Spinal cord (tissue), 10 donors: ENCODE measurements around the gene ISG20L2. TPM values are rescaled to one million over a fixed set of nuclear protein-coding genes. Genes with fewer than 3 reads are reported as not detected.

Experiments used
- DNase-seq, 6 donors: peaks; one replicate each; pipeline versions ENCODE4 v3.0.0 to v3.0.0-alpha.2; 2013 to 2015; ENCODE audit warnings: low spot score in 6 of 6, low read depth in 4 of 6
- H3K27ac ChIP-seq: one replicate; pipeline ENCODE4 v1.5.1; 2013; ENCODE audit warnings: low read depth, low read length, control low read depth
- H3K27me3 ChIP-seq: one replicate; pipeline ENCODE4 v1.6.1; 2013; ENCODE audit warnings: low read length; ENCODE audit not compliant: control insufficient read depth, insufficient read depth
- H3K36me3 ChIP-seq: one replicate; pipeline ENCODE4 v1.6.1; 2013; ENCODE audit warnings: low read length; ENCODE audit not compliant: control insufficient read depth, insufficient read depth
- H3K4me1 ChIP-seq: one replicate; pipeline ENCODE4 v1.6.1; 2013; ENCODE audit warnings: low read length; ENCODE audit not compliant: control insufficient read depth, insufficient read depth
- H3K4me3 ChIP-seq: one replicate; pipeline ENCODE4 v1.5.1; 2013; ENCODE audit warnings: low read depth, low read length, control low read depth
- H3K9me3 ChIP-seq: one replicate; pipeline ENCODE4 v1.6.1; 2013; ENCODE audit warnings: low read length; ENCODE audit not compliant: control insufficient read depth, insufficient read depth
- WGBS: methylation state at CpG from one replicate; pipeline ENCODE4 v1.1.5; 2013; ENCODE audit warnings: missing lambda C conversion rate; ENCODE audit not compliant: insufficient coverage; 5-methylcytosine and 5-hydroxymethylcytosine counted together
- polyA plus RNA-seq, 2 donors: library from polyadenylated mRNA; unstranded; fragments of 120-200 nt; gene quantifications; one replicate each; pipeline ENCODE4 v1.2.1, GENCODE V29; 2013; ENCODE audit not compliant: insufficient read length in 2 of 2
- total RNA-seq, 2 donors: library from RNA; depleted of rRNA in 1 of 2; stranded (reverse); fragments of 120-200 nt in 1 of 2; fragments of >200 nt in 1 of 2; gene quantifications; one replicate each; pipeline versions ENCODE4 v1.2.3 to v1.2.4, GENCODE V29; 2013 to 2014
- donor health status: healthy.

Gene ISG20L2
- total and polyA plus RNA-seq, 4 donors: 9.2 to 39.2 (median 32.0) TPM

- peak in 2 of 6 donors; percentile 90 to 91 for DNase-seq
- peaks cover 39% of the 10 kb centered on the region for H3K36me3 ChIP-seq
- no peaks in the 10 kb centered on the region for H3K9me3 ChIP-seq
- WGBS: 38% methylated on average over 5 of the region's 8 CpGs
- H3K27ac ChIP-seq: peak overlapping the region; percentile 83
- H3K4me3 ChIP-seq: peak overlapping the region; percentile 10
- H3K27me3 ChIP-seq: peaks cover 14% of the 10 kb centered on the region
- peaks cover 81% of the 10 kb centered on the region for H3K4me1 ChIP-seq
Measured at GRCh38 chr1:156673387-156674121, 55.0 kb downstream of the ISG20L2 start.

Other genes starting within 250 kb of the ISG20L2 start
- 10 to 100 TPM in 1 of 2 donors, 1 to 10 TPM in 1; 5.7 to 13.2 TPM for gene MEF2D, start 228.0 kb downstream of the ISG20L2 start, total RNA-seq
- gene MEF2D, start 228.0 kb downstream of the ISG20L2 start, polyA plus RNA-seq: 10 to 100 TPM; 21.8 to 28.9 TPM
- gene IQGAP3, start 156.2 kb downstream of the ISG20L2 start, total RNA-seq: 1 to 10 TPM; 4.9 to 7.3 TPM
- 10 to 100 TPM in 1 of 2 donors, 1 to 10 TPM in 1; 6.8 to 10.4 TPM for gene IQGAP3, start 156.2 kb downstream of the ISG20L2 start, polyA plus RNA-seq
- not detected for gene TTC24, start 149.0 kb downstream of the ISG20L2 start, total RNA-seq
- gene TTC24, start 149.0 kb downstream of the ISG20L2 start, polyA plus RNA-seq: not detected
- gene NAXE, start 137.0 kb downstream of the ISG20L2 start, total RNA-seq: 100 to 1,000 TPM in 1 of 2 donors, 10 to 100 TPM in 1; 53.5 to 113 TPM
- 100 to 1,000 TPM; 107 TPM for gene NAXE, start 137.0 kb downstream of the ISG20L2 start, polyA plus RNA-seq
- gene GPATCH4, start 127.3 kb downstream of the ISG20L2 start, total RNA-seq: 1 to 10 TPM; 9.5 to 9.7 TPM
- 10 to 100 TPM; 41.7 to 44.5 TPM for gene GPATCH4, start 127.3 kb downstream of the ISG20L2 start, polyA plus RNA-seq
- 1 to 10 TPM; 7.3 to 9.4 TPM for gene HAPLN2, start 109.4 kb downstream of the ISG20L2 start, total RNA-seq
- 10 to 100 TPM; 37.7 to 38.8 TPM for gene HAPLN2, start 109.4 kb downstream of the ISG20L2 start, polyA plus RNA-seq
- gene BCAN, start 86.6 kb downstream of the ISG20L2 start, total RNA-seq: 100 to 1,000 TPM; 181 to 240 TPM
- 1,000 to 10,000 TPM in 1 of 2 donors, 100 to 1,000 TPM in 1; 973 to 1,252 TPM for gene BCAN, start 86.6 kb downstream of the ISG20L2 start, polyA plus RNA-seq
- gene NES, start 51.4 kb downstream of the ISG20L2 start, total RNA-seq: 10 to 100 TPM; 37.9 to 61.8 TPM
- 100 to 1,000 TPM in 1 of 2 donors, 10 to 100 TPM in 1; 96.9 to 111 TPM for gene NES, start 51.4 kb downstream of the ISG20L2 start, polyA plus RNA-seq
- 100 to 1,000 TPM in 1 of 2 donors, 10 to 100 TPM in 1; 35.6 to 482 TPM for gene CRABP2, start 23.2 kb downstream of the ISG20L2 start, total RNA-seq
- gene CRABP2, start 23.2 kb downstream of the ISG20L2 start, polyA plus RNA-seq: 100 to 1,000 TPM in 1 of 2 donors, 10 to 100 TPM in 1; 37.7 to 139 TPM
- gene METTL25B, start 297 bp downstream of the ISG20L2 start, total RNA-seq: 10 to 100 TPM in 1 of 2 donors, 1 to 10 TPM in 1; 8.1 to 27.4 TPM
- 10 to 100 TPM; 35.9 to 36.0 TPM for gene METTL25B, start 297 bp downstream of the ISG20L2 start, polyA plus RNA-seq
- gene MRPL24, start 12.3 kb upstream of the ISG20L2 start, total RNA-seq: 10 to 100 TPM; 22.9 to 61.1 TPM
- gene MRPL24, start 12.3 kb upstream of the ISG20L2 start, polyA plus RNA-seq: 10 to 100 TPM; 54.5 to 59.8 TPM
- 100 to 1,000 TPM in 1 of 2 donors, 10 to 100 TPM in 1; 69.8 to 197 TPM for gene HDGF, start 22.9 kb upstream of the ISG20L2 start, total RNA-seq
- 100 to 1,000 TPM; 154 to 161 TPM for gene HDGF, start 22.9 kb upstream of the ISG20L2 start, polyA plus RNA-seq
- gene PRCC, start 38.8 kb upstream of the ISG20L2 start, total RNA-seq: 10 to 100 TPM; 23.9 to 37.1 TPM
- gene PRCC, start 38.8 kb upstream of the ISG20L2 start, polyA plus RNA-seq: 100 to 1,000 TPM; 105 to 110 TPM
- under 1 TPM in 1 of 2 donors, not detected in 1; 0.33 TPM for gene SH2D2A, start 88.1 kb upstream of the ISG20L2 start, total RNA-seq
- gene SH2D2A, start 88.1 kb upstream of the ISG20L2 start, polyA plus RNA-seq: under 1 TPM; 0.51 to 0.53 TPM
- gene INSRR, start 130.4 kb upstream of the ISG20L2 start, total RNA-seq: 1 to 10 TPM in 1 of 2 donors, under 1 TPM in 1; 0.40 to 5.2 TPM
- gene INSRR, start 130.4 kb upstream of the ISG20L2 start, polyA plus RNA-seq: 1 to 10 TPM in 1 of 2 donors, under 1 TPM in 1; 0.70 to 3.4 TPM
- 10 to 100 TPM in 1 of 2 donors, 1 to 10 TPM in 1; 2.6 to 13.5 TPM for gene NTRK1, start 132.1 kb upstream of the ISG20L2 start, total RNA-seq
- 1 to 10 TPM; 1.7 to 2.8 TPM for gene NTRK1, start 132.1 kb upstream of the ISG20L2 start, polyA plus RNA-seq
- gene PEAR1, start 165.0 kb upstream of the ISG20L2 start, total RNA-seq: 10 to 100 TPM in 1 of 2 donors, 1 to 10 TPM in 1; 3.5 to 12.7 TPM
- 10 to 100 TPM in 1 of 2 donors, 1 to 10 TPM in 1; 5.6 to 11.6 TPM for gene PEAR1, start 165.0 kb upstream of the ISG20L2 start, polyA plus RNA-seq
- 1 to 10 TPM in 1 of 2 donors, under 1 TPM in 1; 0.30 to 4.5 TPM for gene LRRC71, start 191.9 kb upstream of the ISG20L2 start, total RNA-seq
- gene LRRC71, start 191.9 kb upstream of the ISG20L2 start, polyA plus RNA-seq: 1 to 10 TPM; 8.0 to 8.5 TPM